Activated CD4-positive, CD25-positive, alpha-beta regulatory T cell treated with anti-CD3 and anti-CD28 coated beads, Interleukin-2, amount 50 U/mL, for 72 hours (primary cell): Measurements from ENCODE around the gene DIPK1B.
A peak's percentile ranks its signal among the peaks of the same experiment; 100 is the strongest.

Source experiments
- DNase-seq: peaks from one replicate; pipeline ENCODE4 v3.0.0; 2021

Gene DIPK1B

DNA sequence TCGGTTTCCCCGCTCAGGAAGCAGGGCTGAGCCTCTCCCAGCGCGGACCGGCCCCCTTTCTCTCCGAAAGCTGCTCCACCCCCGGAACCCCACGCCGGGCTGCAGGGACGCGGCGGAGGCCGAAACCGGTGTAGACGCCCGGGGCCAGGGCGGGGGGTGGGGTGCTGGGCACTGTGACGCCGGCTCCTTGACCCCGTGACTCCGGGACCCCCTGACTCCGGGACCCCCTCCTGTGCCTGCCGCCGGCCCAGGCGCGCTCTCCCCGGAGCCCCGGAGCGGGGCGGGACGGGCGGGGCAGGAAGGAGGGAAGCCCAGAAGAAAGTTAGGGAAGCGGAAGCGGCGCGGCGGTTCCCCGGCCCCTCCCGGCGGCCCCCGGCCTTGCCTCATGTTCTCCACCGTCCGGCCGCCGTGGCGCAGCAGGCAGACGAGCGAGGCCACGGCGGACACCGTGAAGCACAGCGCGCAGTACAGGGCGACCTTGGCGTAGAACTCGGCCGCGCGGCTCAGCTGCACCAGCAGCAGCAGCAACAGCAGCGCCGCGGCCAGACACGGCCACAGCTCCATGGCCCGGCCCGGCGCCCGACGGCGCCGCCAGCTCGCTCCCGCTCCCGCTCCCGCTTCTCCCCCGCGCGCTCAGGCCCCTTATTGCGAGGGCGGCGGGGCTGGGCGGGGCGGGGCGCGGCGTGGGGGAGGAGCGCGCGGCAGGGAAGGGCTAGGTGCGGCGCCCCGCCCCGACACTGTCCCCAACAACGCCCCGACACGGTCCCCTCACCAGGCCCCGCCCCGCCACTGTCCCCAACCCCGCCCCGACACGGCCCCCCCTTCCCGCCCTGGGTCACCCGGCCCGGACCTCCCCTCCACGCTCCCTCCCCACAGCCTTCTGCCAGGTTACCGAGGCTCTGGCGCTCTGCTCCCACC, 25.3 kb upstream of the DIPK1B start, which contains the start of gene AGPAT2:
AGPAT2 (minus strand) TSS at position 664 of the 918 bp plus-strand sequence; CDS start at position 564, 100 bp downstream.
- DNase-seq: peak; percentile 78

DNA sequence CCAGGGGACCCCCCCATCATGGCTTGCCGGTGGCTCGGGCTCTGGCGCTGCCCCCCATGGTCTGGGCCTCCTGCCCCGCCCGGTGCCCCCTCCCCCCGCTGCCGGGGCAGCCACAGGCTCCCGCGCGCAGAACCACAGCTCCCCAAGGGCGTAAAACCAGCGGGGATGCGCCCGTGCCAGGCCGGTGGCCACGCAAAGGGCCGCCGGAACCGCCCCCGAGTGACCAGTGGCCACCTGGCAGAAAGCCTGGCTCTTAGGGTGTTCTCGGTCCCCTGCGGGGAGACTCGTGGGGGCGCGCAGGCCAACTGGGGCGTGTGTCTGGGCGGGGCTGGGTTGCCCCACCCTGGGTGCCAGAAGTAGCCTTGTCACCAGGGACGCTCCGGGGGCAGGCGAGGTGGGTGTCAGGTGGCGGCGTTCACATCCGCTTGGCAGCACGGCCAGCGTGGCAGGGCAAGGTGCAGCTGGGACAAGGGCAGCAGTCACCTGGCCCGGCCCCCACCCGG, 24.6 kb upstream of the DIPK1B start:
- no peak for DNase-seq

DNA sequence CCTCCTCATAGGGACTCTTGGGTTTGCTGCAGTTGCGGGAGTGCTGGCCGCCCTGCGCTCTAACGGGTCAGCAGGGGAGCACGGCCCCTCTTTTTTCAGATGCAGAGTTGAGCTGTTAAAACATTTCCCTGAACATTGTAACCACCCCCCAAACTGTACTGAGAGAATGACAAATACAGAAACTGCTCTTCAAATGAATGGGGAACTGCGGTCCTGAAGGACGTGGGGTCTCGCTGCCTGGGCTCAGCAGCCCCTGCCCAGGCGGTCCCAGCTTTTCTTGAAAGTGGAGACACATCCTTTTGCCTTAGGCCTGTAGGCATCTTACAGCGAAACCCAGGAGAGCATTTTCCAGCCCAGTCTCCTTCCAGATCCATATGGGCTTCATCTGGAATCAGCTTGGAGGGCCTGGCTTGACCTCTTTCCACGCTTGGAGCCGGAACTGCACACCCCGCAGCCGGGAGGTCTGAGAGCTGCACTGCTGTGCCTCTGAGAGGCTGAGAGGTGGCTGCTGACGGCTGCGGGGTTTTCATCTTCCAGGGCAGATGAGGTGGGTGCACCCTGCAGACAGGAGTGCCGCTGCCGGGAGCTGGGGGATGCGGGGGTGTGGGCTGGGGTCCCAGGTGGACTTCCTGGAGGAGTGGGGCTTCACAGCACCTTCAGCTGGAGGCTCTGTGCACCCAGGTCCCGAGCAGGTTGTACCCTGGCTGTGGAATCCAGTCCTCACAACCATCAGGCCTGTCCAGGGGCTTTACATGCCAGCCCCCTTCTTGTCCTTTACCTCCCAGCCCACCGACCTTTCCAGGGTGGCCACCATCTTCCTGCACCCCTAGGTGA, 23.9 kb upstream of the DIPK1B start:
- no peak for DNase-seq

DNA sequence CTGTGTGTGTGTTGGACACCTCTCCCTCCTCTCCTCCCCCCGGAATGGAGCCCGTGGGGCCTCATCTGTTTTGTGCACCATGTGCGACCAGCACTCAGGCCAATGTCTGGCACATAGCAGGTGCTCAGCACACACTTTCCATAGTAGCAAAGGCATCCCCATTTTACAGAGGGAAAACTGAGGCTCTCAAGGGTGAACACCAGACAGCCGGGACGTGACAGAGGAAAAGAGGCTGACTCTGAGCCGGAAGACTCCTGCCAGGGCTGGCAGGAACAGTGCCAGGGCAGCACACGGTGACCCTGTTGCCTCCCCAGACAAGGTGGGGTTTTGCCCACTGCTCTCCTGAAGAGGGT, 23.3 kb upstream of the DIPK1B start:
- no peak for DNase-seq

DNA sequence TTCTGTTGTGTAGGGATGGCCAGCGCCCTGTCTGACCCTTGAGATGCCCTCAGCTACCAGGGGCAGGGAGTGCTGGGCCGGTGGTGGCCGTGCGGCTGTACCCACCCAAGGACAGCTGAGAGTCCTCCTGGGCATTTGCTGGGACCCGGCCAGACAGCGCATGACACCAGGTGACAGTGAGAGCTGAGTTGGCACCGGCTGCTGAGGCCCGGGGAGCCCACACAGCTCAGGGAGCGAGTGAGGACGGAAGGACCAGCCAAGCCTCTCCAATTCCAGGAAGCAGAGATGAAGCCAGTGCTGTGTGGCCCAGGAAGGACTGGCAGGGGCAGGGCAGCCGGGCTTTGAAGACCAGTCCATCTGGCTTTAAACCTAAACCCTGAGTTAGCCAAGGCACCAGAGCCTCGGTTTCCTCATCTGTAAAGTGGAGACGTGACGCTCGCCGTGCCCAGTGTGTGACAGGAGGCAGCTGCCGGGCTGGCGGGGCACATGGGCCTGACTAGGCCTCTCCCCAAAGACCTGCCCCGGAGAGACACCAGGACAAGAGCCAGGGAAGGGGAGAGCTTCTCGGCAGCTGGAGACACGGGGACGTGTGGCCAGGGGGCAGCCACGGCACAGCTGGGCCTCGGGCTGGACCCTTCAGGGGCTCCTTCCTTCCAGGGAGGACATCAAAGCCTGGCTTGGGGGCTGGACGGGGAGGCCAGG, 22.1 kb upstream of the DIPK1B start:
- no peak for DNase-seq

DNA sequence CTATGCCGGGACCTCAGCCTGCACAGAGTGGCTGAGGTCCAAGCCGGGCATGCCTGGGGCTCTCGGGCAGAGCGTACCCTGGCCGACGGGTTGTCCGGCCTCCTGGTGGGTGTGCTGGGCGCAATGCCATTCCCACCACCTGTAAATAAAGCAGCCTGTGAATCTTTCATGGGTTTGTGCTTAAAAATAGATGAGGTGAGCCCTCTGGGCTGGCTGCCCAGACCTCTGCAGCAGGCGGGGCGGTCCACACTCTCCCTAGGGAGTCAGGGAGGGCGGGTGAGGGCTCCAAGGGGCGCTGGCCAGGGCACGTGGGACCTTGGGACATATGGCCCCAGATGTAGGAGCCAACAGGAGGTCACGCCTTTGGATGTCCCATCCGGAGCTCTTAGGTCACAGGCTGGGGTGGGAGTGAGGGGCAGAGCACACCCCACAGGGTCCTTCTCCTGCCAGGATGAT, 21.5 kb upstream of the DIPK1B start:
- no peak for DNase-seq

DNA sequence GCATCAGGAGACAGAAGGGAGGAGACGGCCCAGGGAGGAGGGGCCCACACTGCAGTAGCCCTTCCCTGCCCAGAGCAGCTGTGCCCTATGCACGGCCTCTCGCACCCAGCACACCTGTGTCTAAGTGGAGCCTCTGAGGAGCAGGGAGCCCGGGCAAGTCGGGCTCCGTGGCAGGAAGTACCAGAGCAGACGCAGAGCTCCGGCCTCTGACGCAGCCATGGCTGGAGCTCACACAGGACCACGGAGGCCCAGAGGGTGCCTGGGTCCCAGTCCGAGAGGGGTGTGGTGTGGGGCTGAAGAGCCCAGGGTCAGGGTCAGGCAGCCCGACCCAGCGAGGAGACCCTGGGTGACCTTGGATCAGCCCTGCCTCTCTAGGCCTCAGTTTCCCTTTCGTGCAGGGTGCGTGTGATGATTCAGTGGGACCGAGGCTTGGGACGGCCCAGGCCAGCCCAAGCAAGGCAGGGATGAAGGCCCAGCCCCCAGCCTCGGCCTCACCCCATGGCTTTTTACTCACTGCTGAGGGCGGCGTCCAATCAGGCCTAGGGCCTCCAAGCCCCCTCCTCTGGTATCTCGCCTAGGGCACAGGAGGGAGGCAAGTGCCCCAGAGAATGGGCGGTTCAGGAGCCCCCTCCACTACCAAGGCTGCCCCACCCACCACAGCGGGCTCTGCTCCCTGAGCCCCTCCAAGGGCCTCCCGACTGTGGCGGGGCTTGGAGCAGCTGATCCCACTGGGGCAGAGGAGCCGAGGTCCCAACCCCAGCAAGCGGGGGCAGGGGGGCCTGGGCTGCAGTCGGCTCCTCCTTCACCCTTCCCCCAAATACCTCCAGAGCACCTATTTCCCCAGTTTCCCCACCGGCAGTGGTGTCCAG, 20.8 kb upstream of the DIPK1B start:
- no peak for DNase-seq

DNA sequence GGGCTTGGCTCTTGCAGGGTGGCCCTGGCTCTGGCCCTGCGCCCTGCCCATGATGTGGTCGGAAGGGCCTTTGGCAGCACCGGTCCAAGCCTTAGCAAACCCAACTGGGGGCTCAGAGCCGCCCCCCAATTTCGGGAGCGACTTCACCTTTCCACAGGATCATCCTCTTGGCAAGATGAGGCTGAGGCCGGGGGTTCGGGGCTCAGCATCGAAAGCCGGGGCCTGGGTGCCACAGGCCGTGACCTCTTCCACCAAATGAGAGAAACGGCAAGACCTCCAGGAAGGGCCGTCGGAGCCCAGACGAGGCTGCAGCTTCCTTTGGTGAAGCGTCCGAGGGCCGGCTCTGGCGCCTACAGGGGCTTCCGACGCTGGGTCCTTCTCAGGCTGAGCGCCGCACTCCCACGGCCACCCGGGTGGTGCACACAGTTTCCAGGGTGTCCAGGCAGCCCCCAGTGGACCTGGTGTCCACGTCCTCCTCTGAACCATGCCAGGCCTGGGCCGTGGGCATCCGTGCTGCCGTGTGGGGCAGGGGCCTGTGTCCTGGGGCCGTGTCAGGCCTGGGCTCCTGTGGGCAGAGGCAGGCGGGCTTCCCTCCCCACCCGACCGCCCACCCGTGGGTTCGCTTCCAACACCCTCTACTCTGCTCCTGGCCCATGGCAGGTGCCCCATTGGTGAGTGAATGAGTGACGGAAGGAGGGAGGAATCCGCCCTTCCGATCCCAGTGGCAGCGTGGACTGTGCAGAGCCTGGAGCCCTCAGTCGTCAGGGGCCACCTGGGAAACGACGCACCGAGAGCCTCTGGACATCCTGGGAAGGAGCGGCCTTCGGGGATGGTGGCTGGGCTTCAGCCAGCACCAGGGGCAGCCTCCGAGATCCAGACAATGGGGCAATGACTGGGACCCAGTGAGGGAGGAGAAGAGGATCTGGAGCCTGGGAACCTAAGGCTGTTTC, 19.9 kb upstream of the DIPK1B start:
- DNase-seq: no peak

DNA sequence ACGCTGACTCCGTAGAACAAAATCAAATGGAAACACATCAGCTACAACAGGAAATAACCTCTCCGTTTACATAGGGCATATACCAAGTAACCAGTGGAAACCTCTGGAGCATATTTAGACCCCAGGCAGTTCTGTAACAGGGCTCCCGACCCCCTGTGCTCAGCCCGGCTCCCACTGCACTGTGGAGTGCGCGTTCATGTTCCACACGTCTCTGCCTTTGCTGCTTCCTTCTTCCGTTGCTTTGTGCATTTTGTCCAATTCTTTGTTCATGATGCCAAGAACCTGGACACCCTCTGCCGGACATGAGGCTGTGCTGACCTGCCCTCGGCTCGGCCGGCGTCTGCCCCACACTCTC, 19.3 kb upstream of the DIPK1B start:
- DNase-seq: no peak

DNA sequence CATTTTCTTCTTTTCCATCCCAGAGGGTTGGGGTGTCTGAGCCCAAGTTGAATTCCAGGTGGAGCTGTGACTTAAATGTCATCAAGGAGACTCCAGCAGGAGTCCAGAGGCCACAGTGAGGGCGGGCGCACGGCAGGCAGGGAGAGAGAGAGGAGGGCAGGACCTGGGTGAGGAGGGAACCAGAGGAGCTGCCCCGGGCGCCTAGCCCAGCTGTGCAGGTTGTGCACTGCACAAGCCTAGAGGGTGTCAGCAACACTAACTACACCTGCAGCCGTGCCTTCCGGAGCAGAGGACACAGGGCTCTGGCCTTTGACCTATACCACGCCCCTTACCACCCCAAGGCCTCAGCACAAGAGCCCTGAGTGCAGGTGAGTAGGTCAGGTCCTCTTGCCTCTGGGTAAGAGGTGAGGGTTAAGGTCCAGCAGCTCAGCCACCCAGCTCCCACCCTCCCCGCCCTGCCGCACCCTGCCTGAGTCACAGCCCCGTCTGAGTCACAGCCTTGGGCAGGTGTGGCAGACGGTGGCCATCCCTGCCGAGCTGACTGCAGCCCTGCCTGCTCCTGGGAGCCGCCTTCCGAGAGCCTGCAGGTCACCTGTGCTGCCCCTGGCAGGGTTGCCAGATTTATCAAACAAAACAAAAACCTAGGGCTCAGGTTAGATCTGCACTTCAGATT, 18.7 kb upstream of the DIPK1B start:
- no peak for DNase-seq

DNA sequence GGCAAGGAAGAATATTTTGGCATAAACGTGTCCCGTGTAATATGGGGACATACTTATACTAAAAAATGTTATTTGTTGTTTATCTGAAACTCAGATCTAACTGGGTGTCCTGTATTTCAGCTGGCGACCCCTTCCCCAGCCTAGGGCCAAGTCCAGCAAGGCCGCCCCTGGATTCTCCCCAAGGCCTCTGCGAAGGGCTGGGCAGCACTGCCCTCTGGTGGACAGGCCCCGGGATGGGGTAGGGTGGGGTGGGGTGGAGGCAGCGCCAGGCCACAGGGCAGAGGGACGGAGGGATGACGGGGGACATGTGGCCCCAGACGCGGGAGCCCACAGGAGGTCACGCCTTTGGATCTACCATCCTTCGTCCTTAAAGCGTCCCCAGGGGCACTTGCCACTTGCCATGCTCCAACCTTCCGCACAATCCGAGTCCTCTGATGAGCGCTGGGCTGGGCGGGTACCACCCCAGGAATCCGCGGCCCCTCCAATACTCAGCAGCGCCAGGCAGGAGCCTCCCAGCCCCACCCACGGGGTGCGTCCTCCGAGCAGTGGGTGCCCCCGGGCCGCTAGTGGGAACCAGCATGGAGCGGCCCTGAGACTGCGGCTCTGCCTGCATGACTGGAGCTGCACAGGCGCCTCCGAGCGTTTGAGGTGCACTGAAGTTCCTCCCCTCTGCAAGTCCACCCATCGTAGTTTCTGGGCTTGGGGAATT, 18.1 kb upstream of the DIPK1B start:
- no peak for DNase-seq

DNA sequence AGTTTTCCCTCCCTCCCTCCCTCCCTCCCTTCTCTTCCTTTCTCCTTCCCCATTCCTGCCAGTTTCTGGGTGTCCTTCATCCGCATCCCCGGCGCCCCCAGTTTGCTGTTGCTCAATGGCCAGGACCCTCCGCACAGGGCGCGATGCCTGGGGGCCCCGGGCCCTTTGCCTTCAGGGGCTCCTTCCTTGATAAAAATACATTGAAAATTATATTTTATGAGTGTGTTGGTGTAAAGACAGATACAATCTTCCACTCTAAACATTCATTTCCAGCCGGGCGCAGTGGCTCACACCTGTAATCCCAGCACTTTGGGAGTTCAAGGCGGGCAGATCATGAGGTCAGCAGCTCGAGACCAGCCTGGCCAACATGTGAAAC, 17.5 kb upstream of the DIPK1B start:
- no peak for DNase-seq

DNA sequence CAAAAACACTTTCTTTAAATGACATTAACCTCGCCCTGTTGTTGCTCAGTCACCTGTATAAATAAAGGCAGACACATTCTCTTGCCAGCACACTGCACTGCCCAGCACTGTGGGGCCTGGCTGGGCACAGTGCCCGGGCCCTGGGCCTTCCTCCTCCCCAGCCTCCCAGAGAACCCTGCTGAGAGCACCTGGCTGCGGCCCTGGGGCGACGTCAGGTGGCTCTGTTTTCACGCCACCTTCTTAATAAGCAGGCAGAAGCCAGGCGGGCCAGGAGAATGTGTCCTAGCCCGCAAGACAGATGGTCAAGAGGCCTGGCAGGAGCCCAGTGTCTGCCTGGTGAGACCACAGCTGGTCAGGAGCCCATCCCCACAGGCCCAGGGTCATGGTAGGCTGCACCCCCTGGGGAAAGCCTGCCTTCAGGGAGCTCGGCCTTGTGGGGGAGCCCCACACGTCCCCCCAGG, 16.9 kb upstream of the DIPK1B start:
- no peak for DNase-seq

DNA sequence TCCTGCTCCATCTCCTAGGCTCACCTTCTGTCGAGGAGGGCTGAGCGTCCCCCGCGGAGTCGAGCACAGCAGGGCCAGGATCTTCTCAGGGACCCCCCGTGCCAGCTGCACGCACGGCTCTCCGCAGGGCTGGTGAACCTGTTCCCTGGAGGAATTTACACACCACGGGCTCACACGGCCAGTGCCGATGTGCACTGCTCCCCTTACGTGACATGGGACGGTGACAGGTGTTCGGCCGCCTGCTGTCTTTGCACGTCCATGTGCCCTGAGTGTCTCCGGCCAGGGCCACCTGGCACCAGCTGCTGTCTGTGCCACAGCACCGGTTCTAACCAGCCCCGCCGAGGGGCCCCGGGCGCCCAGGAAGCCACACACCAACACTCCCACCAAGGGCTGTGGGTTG, 16.4 kb upstream of the DIPK1B start:
- no peak for DNase-seq

DNA sequence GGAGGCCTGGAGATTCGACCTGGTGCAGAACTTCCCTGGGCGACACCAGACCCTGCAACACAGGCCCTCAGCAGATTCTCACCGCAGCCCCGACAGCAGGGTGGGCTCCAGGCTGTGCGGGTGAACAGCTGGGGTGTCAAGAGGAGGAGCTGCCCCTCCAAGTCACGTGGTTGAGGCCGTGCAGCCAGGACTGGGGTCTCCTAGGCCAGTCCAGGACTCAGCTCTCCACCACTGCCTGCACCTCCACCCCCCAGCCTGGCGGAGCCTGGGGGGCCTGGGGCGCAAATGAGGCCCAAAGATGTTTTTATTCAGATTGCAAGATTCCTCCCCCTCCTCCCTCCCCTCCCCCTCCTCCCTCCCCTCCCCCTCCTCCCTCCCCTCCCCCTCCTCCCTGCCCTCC, 15.9 kb upstream of the DIPK1B start:
- DNase-seq: no peak

DNA sequence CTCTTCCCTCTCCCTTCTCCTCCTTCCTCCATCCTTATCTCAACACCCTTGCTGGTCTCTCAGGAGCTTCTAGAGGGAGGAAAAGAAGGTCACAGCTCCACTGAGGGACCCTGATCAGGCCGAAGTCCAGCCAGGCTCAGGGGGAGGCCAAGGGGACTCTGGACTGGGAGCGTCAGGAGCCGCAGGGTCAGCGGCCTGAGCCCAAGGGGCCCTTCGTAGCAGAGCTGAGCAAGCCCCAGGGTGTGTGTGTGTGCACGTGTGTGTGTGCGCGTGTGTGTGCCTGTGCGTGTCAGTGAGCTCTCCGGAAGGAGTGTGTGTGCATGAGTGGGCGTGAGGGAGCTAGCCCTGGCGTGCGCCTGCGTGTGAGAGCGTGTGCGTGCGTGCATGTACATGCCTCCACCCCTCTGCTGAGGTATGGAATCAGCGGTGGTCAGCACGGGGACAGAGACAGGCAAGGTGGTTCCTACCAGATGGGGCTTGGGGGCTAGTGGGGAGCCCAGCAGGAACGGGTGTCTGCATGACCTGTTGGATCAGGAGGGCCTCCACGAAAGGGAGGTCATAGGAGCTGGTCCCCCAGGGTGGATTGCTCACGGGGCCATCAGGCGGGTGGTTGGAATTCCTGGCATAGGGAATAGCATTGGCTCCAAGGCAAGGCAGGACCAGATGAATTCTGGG, 15.1 kb upstream of the DIPK1B start:
- no peak for DNase-seq

DNA sequence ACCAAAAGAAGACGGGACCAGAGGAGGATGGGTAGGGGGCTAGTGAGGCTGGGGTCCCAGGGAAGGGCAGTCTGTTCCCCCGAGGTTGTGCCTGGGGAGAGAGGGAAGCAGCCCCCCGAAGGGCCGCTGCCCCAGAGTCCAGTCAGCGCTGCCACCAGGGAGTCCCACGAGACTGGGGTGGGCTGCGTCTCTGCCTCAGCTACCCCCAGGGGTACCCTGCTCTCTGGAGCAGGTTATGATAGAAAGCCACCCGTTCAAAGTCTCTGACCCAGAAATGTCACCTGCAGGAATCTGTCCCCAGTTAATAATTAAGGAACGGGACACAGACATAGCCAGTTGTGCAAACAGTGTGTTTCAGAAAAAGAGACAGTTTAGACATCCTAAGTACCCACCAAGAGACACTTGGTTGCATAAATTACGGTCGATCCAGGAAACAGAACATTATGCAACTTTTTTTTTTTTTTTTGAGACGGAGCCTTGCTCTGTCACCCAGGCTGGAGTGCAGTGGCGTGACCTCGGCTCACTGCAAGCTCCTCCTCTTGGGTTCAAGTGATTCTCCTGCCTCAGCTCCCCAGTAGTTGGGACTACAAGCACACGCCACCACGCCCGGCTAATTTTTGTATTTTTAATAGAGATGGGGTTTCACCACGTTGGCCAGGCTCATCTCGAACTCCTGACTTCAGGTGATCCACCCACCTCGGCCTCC, 14.4 kb upstream of the DIPK1B start:
- no peak for DNase-seq

DNA sequence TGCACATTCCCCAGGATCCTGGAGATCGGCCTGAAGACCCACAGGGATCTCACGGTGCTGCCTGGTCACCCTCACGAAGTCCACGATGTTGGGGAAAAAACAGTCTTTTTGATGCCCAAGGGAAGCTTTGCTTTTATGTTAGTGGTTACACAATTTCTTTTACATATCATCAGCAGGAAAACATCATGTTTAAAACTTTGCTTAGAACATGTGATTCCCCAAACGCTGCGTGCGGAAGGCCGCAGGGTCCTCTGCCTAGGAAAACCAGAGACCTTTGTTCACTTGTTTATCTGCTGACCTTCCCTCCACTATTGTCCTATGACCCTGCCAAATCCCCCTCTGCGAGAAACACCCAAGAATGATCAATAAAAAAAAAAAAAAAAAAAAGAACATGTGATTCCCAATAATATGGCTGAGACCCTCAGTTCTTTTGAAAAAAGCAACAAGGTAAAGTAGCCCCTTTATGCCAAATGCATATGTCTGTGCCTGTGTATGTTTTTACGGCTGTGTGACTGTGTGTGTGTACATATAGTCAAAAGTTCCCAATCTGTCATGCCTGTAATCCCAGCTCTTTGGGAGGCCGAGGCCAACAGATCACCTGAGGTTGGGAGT, 13.6 kb upstream of the DIPK1B start:
- no peak for DNase-seq
